Duodenal mucosa (tissue), 2 donors: ENCODE data around the gene CDKN1C.

Source experiments
- H3K27ac ChIP-seq: one replicate; pipeline ENCODE4 v1.7.0; 2013; ENCODE audit warnings: low read depth, low read length
- H3K27me3 ChIP-seq, 2 donors: one replicate each; pipeline ENCODE4 v1.7.0; 2013; ENCODE audit warnings: low read length in 2 of 2, control low read depth in 1 of 2; ENCODE audit not compliant: insufficient read depth in 2 of 2, control insufficient read depth in 1 of 2
- H3K36me3 ChIP-seq, 2 donors: one replicate each; pipeline ENCODE4 v1.7.0; 2013; ENCODE audit warnings: low read length in 2 of 2, control low read depth in 1 of 2; ENCODE audit not compliant: insufficient read depth in 2 of 2, control insufficient read depth in 1 of 2
- H3K4me1 ChIP-seq, 2 donors: one replicate each; pipeline ENCODE4 v1.7.0; 2013; ENCODE audit warnings: low read length in 2 of 2, control low read depth in 1 of 2; ENCODE audit not compliant: insufficient read depth in 2 of 2, control insufficient read depth in 1 of 2
- H3K4me3 ChIP-seq, 2 donors: one replicate each; pipeline ENCODE4 v1.7.0; 2013; ENCODE audit warnings: low read length in 2 of 2, low read depth in 1 of 2
- H3K9ac ChIP-seq, 2 donors: one replicate each; pipeline ENCODE4 v1.7.0; 2013; ENCODE audit warnings: low read length in 2 of 2, low read depth in 1 of 2
- H3K9me3 ChIP-seq, 2 donors: one replicate each; pipeline ENCODE4 v1.7.0; 2013; ENCODE audit warnings: low read length in 2 of 2, control low read depth in 1 of 2; ENCODE audit not compliant: control insufficient read depth in 1 of 2

Gene CDKN1C

GRCh38 chr11:2885678-2886081 is at the start of gene CDKN1C:
CDKN1C (minus strand) TSS chr11:2885775; CDS start chr11:2885456, 319 bp downstream.
- Histone ChIP-seq H3K27me3 (peaks cover 4 to 9% of the 10 kb centered on the region in 2 donors), H3K9ac (peak within 1 kb of the TSS; percentile 57 to 82), H3K4me1 (peaks cover 2 to 15% of the 10 kb centered on the region in 2 donors), H3K36me3 (no peaks in the 10 kb centered on the region), H3K9me3 (no peaks in the 10 kb centered on the region), H3K4me3 (peak within 1 kb of the TSS; percentile 71 to 84), H3K27ac (peak within 1 kb of the TSS; percentile 44)

DNA sequence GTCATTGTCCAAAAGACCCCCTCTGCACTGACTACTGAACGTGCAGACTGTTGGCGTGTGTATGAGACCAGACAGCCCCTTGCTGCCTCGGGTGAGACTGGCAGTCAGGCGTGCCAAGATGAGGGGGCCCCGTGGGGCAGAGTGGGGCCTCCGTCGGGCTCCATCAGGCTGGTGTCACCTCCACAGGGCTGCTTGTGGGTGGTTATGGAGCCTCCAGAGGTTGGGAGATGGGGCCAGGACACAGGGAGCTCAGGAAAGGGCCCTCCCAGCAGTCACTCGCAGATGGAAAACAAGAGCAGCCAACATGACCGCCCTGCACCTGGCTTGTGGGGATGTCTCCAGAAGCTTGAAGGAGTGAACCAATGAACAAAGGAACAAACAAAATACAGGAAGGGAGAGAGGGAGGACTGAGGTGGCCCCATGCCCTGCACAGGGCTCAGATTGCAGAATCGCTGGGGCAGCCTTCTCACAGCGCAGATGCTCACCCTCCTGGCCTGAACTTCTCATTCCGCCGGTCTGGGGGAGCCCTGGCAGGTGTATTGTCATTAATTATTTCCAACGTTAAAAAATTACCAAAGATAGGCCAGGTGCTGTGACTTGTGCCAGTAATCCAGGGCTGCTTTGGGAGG is 49.1 kb upstream of the CDKN1C start:
- no peak overlapping the region for H3K27ac ChIP-seq
- H3K36me3 ChIP-seq = no peaks in the 10 kb centered on the region
- peaks cover 8 to 18% of the 10 kb centered on the region in 2 donors for H3K4me1 ChIP-seq
- H3K27me3 ChIP-seq = no peaks in the 10 kb centered on the region
- no peak overlapping the region for H3K9ac ChIP-seq
- H3K9me3 ChIP-seq = peaks cover 12 to 19% of the 10 kb centered on the region in 2 donors
- no peak overlapping the region for H3K4me3 ChIP-seq

- H3K27ac ChIP-seq = no peak overlapping the region
Observed at GRCh38 chr11:2934021-2934550, 48.5 kb upstream of the CDKN1C start.

DNA sequence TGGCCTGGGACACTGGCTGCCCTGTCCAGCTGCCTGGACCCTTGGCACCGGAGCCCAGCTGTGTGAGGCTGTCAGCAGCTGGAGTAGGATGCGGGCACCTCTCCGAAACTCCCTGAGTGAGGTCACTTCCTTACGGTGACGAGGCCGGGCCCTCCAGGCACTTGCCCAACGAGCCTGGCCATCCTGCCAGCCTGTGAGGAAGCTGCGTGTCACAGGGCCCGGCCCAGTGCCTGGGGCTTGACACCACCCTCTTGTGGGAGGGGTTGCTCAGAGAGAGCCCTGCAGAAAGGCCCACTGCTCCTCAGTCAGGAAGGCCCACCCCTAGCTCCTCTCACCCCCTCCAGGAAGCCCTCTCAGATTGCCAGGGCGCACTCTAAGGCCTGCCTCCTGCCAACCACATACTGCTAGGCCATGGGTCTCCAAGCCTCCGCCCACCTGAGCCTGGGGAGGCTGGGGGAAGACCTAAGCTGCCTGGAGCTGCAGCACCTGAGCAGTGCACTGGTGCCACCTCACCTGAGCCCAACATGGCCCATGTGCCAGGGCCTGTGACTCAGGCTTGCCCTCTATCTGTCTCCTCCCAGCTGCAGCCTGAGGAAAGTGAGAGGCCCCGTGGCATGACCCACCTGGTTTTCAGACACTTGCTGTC is 47.9 kb upstream of the CDKN1C start:
- no peak overlapping the region for H3K4me3 ChIP-seq
- H3K9me3 ChIP-seq = peaks cover 10 to 11% of the 10 kb centered on the region in 2 donors
- H3K4me1 ChIP-seq = peaks cover 10 to 22% of the 10 kb centered on the region in 2 donors
- no peak overlapping the region for H3K9ac ChIP-seq
- no peaks in the 10 kb centered on the region for H3K36me3 ChIP-seq
- no peak overlapping the region for H3K27ac ChIP-seq
- H3K27me3 ChIP-seq = no peaks in the 10 kb centered on the region

More at GRCh38 chr11:2934021-2934550, 48.5 kb upstream of the CDKN1C start:
- H3K9me3 ChIP-seq = peaks cover 12 to 17% of the 10 kb centered on the region in 2 donors
- H3K9ac ChIP-seq = no peak overlapping the region
- no peaks in the 10 kb centered on the region for H3K27me3 ChIP-seq
- H3K36me3 ChIP-seq = no peaks in the 10 kb centered on the region
- no peak overlapping the region for H3K4me3 ChIP-seq
- H3K4me1 ChIP-seq = peaks cover 10 to 20% of the 10 kb centered on the region in 2 donors

- peaks cover 14 to 27% of the 10 kb centered on the region in 2 donors for H3K4me1 ChIP-seq
- H3K9ac ChIP-seq = no peak overlapping the region
- no peak overlapping the region for H3K27ac ChIP-seq
- H3K9me3 ChIP-seq = peaks cover 5 to 8% of the 10 kb centered on the region in 2 donors
- H3K4me3 ChIP-seq = no peak overlapping the region
- no peaks in the 10 kb centered on the region for H3K36me3 ChIP-seq
- no peaks in the 10 kb centered on the region for H3K27me3 ChIP-seq
Observed at GRCh38 chr11:2932850-2933251, 47.3 kb upstream of the CDKN1C start.

DNA sequence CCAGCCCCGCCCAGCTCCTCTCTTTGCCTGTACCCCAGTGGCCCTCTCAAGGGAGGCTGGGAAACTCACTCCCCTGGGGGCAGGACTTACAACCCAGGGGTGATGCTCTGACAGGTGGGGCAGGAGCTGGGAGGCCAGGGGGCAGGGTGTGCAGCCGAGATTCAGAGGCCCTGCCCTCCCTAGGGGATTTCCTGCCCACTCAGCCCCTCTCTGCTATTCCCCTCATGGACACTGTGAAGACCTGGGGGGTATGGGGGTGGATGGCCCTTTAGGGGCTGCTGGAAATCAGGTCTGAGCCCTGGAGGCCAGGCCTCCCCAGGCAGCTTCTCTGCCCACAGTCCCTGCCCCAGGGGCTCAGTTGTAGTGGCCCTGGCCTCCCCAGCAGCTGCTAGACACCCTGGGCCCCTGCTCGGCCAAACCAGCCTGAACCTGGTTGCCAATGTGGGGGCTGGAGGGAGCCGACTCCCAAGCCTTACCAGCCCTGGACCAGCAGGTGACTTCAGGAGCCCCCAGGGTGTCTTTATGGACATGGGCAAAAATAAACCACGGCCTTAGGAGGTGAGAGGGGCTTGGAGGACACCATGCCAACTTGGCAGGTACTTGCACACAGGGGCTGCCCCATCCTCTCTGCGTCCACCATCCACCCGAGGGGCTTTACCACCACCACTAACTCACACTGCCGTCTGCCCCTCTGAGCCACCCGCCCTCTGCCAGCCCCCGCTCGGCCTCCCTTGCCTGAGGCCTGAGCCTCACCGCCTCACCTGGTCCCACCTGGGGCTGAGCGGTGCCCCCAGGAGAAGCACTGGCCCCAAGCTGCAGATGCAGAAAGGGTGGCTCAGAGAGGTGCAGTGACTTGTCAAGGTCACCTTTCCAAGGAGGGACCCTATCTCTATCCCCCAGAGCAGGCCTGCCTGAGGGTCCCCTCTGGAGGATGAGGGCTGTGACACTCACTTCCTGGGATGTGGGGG is 46.5 kb upstream of the CDKN1C start:
- H3K4me1 ChIP-seq = peaks cover 22 to 35% of the 10 kb centered on the region in 2 donors
- no peak overlapping the region for H3K27ac ChIP-seq
- H3K9ac ChIP-seq = no peak overlapping the region

GRCh38 chr11:2931420-2931746 is 45.8 kb upstream of the CDKN1C start:
- Histone ChIP-seq H3K9ac (no peak overlapping the region), H3K9me3 (no peaks in the 10 kb centered on the region), H3K27ac (no peak overlapping the region), H3K27me3 (no peaks in the 10 kb centered on the region), H3K4me1 (peaks cover 23 to 36% of the 10 kb centered on the region in 2 donors), H3K4me3 (no peak overlapping the region), H3K36me3 (no peaks in the 10 kb centered on the region)

More for the DNA sequence above, 46.5 kb upstream of the CDKN1C start:
- no peak overlapping the region for H3K4me3 ChIP-seq
- no peaks in the 10 kb centered on the region for H3K27me3 ChIP-seq
- no peaks in the 10 kb centered on the region for H3K36me3 ChIP-seq
- H3K9me3 ChIP-seq = peaks cover 0 to 1% of the 10 kb centered on the region in 2 donors

DNA sequence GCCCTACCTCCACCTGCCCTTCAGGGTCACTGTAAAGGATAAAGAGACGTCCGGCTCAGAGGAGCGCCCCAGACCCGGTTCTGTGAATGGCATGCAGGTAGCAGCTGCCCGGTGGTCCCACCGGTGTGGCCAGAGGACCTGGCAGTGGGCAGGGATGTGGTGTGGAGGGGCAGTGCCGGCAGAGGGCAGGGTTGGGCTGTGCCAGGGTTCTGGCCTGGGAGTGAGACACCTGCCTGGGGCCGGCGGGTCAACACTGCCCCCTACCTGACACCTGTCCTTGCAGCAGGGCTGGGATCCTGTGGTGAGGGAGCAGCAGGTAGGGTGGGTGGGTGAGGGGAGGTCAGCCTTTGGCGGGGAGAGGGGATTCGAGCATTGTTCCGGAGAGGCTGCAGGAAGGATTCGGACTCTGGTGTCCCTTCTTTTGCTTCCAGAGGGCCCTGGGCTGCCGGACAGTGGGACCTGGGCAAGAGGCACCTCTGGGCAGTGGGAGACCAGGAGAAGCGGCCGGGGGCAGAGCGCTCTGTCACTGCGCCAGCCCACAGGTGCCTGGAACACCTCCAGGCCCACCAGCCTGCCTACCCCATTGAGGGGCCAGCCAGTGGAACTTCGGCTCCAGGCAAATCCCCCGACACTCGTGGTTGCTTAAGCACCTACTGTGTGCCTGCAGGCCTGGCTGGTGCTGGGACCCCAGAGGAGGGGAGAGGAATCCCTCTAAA is 45.3 kb upstream of the CDKN1C start:
- peaks cover 23 to 36% of the 10 kb centered on the region in 2 donors for H3K4me1 ChIP-seq
- H3K27ac ChIP-seq = peak overlapping the region; percentile 92
- peak overlapping the region; percentile 67 to 80 for H3K4me3 ChIP-seq
- peak overlapping the region; percentile 76 to 89 for H3K9ac ChIP-seq
- H3K27me3 ChIP-seq = no peaks in the 10 kb centered on the region
- no peaks in the 10 kb centered on the region for H3K9me3 ChIP-seq
- H3K36me3 ChIP-seq = no peaks in the 10 kb centered on the region

- Histone ChIP-seq H3K9ac (peak overlapping the region; percentile 76 to 89), H3K9me3 (no peaks in the 10 kb centered on the region), H3K27ac (peak overlapping the region; percentile 92), H3K4me1 (peaks cover 25 to 39% of the 10 kb centered on the region in 2 donors), H3K36me3 (no peaks in the 10 kb centered on the region), H3K27me3 (no peaks in the 10 kb centered on the region), H3K4me3 (peak overlapping the region; percentile 67 to 80)
Observed at GRCh38 chr11:2929950-2930703, 44.6 kb upstream of the CDKN1C start.
